H9 (cell line): Measurements from ENCODE around the gene SHROOM1. TPM values are rescaled to one million over a fixed set of nuclear protein-coding genes. Genes with fewer than 3 reads are reported as not detected.
A peak's percentile ranks its signal among the peaks of the same experiment; 100 is the strongest.

Source experiments
- DNase-seq: peaks from one replicate; pipeline ENCODE4 v3.0.0-alpha.2; 2017
- H2AFZ ChIP-seq: one replicate; pipeline ENCODE4 v1.6.1; 2013; ENCODE audit warnings: mild to moderate bottlenecking, low read length, control low read depth, moderate library complexity
- H2AK5ac ChIP-seq: 2 replicates; pipeline ENCODE4 v1.6.1; 2013; ENCODE audit warnings: low read length, control low read depth, mixed read lengths; ENCODE audit not compliant: insufficient read length
- H2BK120ac ChIP-seq: one replicate; pipeline ENCODE4 v1.6.1; 2013; ENCODE audit warnings: low read depth, mild to moderate bottlenecking, low read length, control low read depth, inconsistent platforms; ENCODE audit not compliant: poor library complexity, severe bottlenecking
- H2BK12ac ChIP-seq: 2 replicates; pipeline ENCODE4 v1.6.1; 2013; ENCODE audit warnings: low read length, control low read depth, mixed read lengths, low read depth; ENCODE audit not compliant: insufficient read length
- H2BK15ac ChIP-seq: 2 replicates; pipeline ENCODE4 v1.6.1; 2013; ENCODE audit warnings: low read depth, low read length, control low read depth
- H2BK20ac ChIP-seq: one replicate; pipeline ENCODE4 v1.6.1; 2013; ENCODE audit warnings: low read depth, mild to moderate bottlenecking, low read length, control low read depth, inconsistent platforms; ENCODE audit not compliant: poor library complexity, severe bottlenecking
- H2BK5ac ChIP-seq: 2 replicates; pipeline ENCODE4 v1.6.1; 2013; ENCODE audit warnings: low read length, control low read depth, mixed read lengths; ENCODE audit not compliant: insufficient read length
- H3K14ac ChIP-seq: 2 replicates; pipeline ENCODE4 v1.6.1; 2013; ENCODE audit warnings: low read length, control low read depth; ENCODE audit not compliant: insufficient read depth
- H3K18ac ChIP-seq: 2 replicates; pipeline ENCODE4 v1.6.1; 2013; ENCODE audit warnings: low read depth, mild to moderate bottlenecking, mixed read lengths, low read length, control low read depth; ENCODE audit not compliant: insufficient read length
- H3K23ac ChIP-seq: 2 replicates; pipeline ENCODE4 v1.6.1; 2013; ENCODE audit warnings: low read length, control low read depth, mixed read lengths, low read depth; ENCODE audit not compliant: insufficient read length
- H3K23me2 ChIP-seq: 2 replicates; pipeline ENCODE4 v1.6.1; 2013; ENCODE audit warnings: low read depth, mild to moderate bottlenecking, mixed read lengths, low read length, control low read depth; ENCODE audit not compliant: insufficient read length, poor library complexity, severe bottlenecking
- H3K27ac ChIP-seq: 2 replicates; pipeline ENCODE4 v1.5.1; 2013; ENCODE audit warnings: low read length, control low read depth, mixed read lengths, low read depth; ENCODE audit not compliant: insufficient read length
- H3K27me3 ChIP-seq: 2 replicates; pipeline ENCODE4 v1.6.1; 2013; ENCODE audit warnings: low read length, control low read depth, inconsistent platforms; ENCODE audit not compliant: insufficient read depth
- H3K4ac ChIP-seq: 2 replicates; pipeline ENCODE4 v1.6.1; 2013; ENCODE audit warnings: low read depth, mild to moderate bottlenecking, control low read depth, inconsistent platforms, low read length, moderate library complexity
- H3K4me1 ChIP-seq: 2 replicates; pipeline ENCODE4 v1.6.1; 2013; ENCODE audit warnings: low read length, control low read depth, inconsistent platforms; ENCODE audit not compliant: insufficient read depth
- H3K4me2 ChIP-seq: 2 replicates; pipeline ENCODE4 v1.6.1; 2013; ENCODE audit warnings: low read length, control low read depth, mixed read lengths; ENCODE audit not compliant: insufficient read length, insufficient read depth
- H3K56ac ChIP-seq: 2 replicates; pipeline ENCODE4 v1.6.1; 2013; ENCODE audit warnings: low read depth, mild to moderate bottlenecking, mixed read lengths, low read length, control low read depth; ENCODE audit not compliant: insufficient read length
- H3K79me1 ChIP-seq: 2 replicates; pipeline ENCODE4 v1.6.1; 2013; ENCODE audit warnings: low read depth, mild to moderate bottlenecking, moderate library complexity, low read length, control low read depth, inconsistent platforms; ENCODE audit not compliant: insufficient read depth, poor library complexity, severe bottlenecking
- H3K79me2 ChIP-seq: 2 replicates; pipeline ENCODE4 v1.6.1; 2013; ENCODE audit warnings: low read length, control low read depth, inconsistent platforms; ENCODE audit not compliant: insufficient read depth
- H3K9ac ChIP-seq: 2 replicates; pipeline ENCODE4 v1.6.1; 2013; ENCODE audit warnings: low read length, control low read depth, mixed read lengths; ENCODE audit not compliant: insufficient read length; ENCODE audit errors: extremely low read depth
- H3K9me3 ChIP-seq: one replicate; pipeline ENCODE4 v1.6.1; 2013; ENCODE audit warnings: low read depth, low read length, inconsistent platforms; ENCODE audit not compliant: control insufficient read depth
- H3T11ph ChIP-seq: one replicate; pipeline ENCODE4 v1.6.1; 2013; ENCODE audit warnings: mild to moderate bottlenecking, low read length, control low read depth, inconsistent platforms
- H4K20me1 ChIP-seq: one replicate; pipeline ENCODE4 v1.6.1; 2013; ENCODE audit not compliant: control insufficient read depth, insufficient read length, insufficient read depth
- H4K5ac ChIP-seq: 2 replicates; pipeline ENCODE4 v1.6.1; 2013; ENCODE audit warnings: low read depth, mild to moderate bottlenecking, mixed read lengths, low read length, control low read depth; ENCODE audit not compliant: insufficient read length
- H4K8ac ChIP-seq: replicated peaks from 2 replicates; pipeline ENCODE4 v1.6.1; 2013; ENCODE audit warnings: low read length, control low read depth, mixed read lengths, low read depth; ENCODE audit not compliant: insufficient read length
- H4K91ac ChIP-seq: 2 replicates; pipeline ENCODE4 v1.6.1; 2013; ENCODE audit warnings: low read depth, mild to moderate bottlenecking, moderate library complexity, mixed read lengths, low read length, control low read depth; ENCODE audit not compliant: insufficient read length
- H3K27ac Mint-ChIP-seq, 3 experiments: 2 replicates in 2 of 3; 3 replicates in 1 of 3; pipeline ENCODE4 v1.8.0; 2020 to 2021; ENCODE audit warnings: mixed read lengths in 3 of 3, mild to moderate bottlenecking in 1 of 3, moderate library complexity in 1 of 3
- H3K27me3 Mint-ChIP-seq: 2 replicates; pipeline ENCODE4 v1.8.0; 2021; ENCODE audit warnings: low read depth, mild to moderate bottlenecking, moderate library complexity, mixed read lengths
- H3K36me3 Mint-ChIP-seq, 3 experiments: 2 replicates in 2 of 3; 3 replicates in 1 of 3; pipeline ENCODE4 v1.8.0; 2020 to 2021; ENCODE audit warnings: low read depth in 3 of 3, mixed read lengths in 3 of 3; ENCODE audit not compliant: insufficient read depth in 1 of 3
- H3K4me1 Mint-ChIP-seq, 2 experiments: 2 replicates each; pipeline ENCODE4 v1.8.0; 2020; ENCODE audit warnings: mixed read lengths in 2 of 2
- H3K4me3 Mint-ChIP-seq, 2 experiments: 2 replicates in 1 of 2; 3 replicates in 1 of 2; pipeline ENCODE4 v1.8.0; 2020 to 2021; ENCODE audit warnings: mild to moderate bottlenecking in 2 of 2, mixed read lengths in 2 of 2, moderate library complexity in 1 of 2
- H3K9me3 Mint-ChIP-seq, 2 experiments: 2 replicates in 1 of 2; 3 replicates in 1 of 2; pipeline ENCODE4 v1.8.0; 2020; ENCODE audit warnings: mild to moderate bottlenecking in 2 of 2, mixed read lengths in 2 of 2, moderate library complexity in 1 of 2
- WGBS: extraction: QIAGEN DNeasy Blood & Tissue Kit; methylation state at CpG from one replicate; pipeline ENCODE4 v1.1.7; 2013; ENCODE audit warnings: missing lambda C conversion rate, low lambda C conversion rate, mixed read lengths; ENCODE audit not compliant: insufficient read length; ENCODE audit errors: extremely low coverage; 5-methylcytosine and 5-hydroxymethylcytosine counted together
- total RNA-seq: library from RNA; stranded (reverse); gene quantifications from 2 replicates; pipeline ENCODE4 v1.2.1, GENCODE V29; 2021
- TF ChIP-seq, protein P1 (sequence below): fragments of 200-600 bp; sonication (generic); conservative IDR thresholded peaks from 3 replicates; pipeline ENCODE4 v1.8.0; 2021; ENCODE audit warnings: antibody characterized with exemption, mild to moderate bottlenecking

Gene SHROOM1
- total RNA-seq, 1 experiment from 2014 or later, result 7.0 TPM

GRCh38 chr5:132775476-132775961, 54.9 kb downstream of the SHROOM1 start:
- Histone ChIP-seq H2BK20ac (no peak overlapping the region), H3T11ph (no peak overlapping the region), H3K9ac (no peak overlapping the region), H3K27me3 (peaks cover 16% of the 10 kb centered on the region; the same call in 1 of the 2 replicates), H4K5ac (no peak overlapping the region), H2BK12ac (no peak overlapping the region), H2AFZ (no peak overlapping the region), H2BK15ac (no peak overlapping the region), H3K4me1 (peaks cover 10% of the 10 kb centered on the region; the same call in 1 of the 2 replicates), H3K27ac (no peak overlapping the region), H3K23me2 (peaks cover 13% of the 10 kb centered on the region), H3K23ac (no peak overlapping the region), H3K4ac (no peak overlapping the region), H2AK5ac (no peak overlapping the region), H3K79me2 (peaks cover 2% of the 10 kb centered on the region; the same call in 1 of the 2 replicates), H3K4me2 (no peak overlapping the region), H3K56ac (no peak overlapping the region), H2BK120ac (no peak overlapping the region), H3K18ac (no peak overlapping the region), H3K14ac (no peak overlapping the region), H4K91ac (no peak overlapping the region), H4K8ac (no peak overlapping the region), H3K79me1 (peaks cover 2% of the 10 kb centered on the region), H4K20me1 (no peaks in the 10 kb centered on the region), H3K9me3 (no peaks in the 10 kb centered on the region), H2BK5ac (no peak overlapping the region)
- no peaks in the 10 kb centered on the region; a peak in 1 of 5 replicates for H3K9me3 Mint-ChIP-seq
- no peak for DNase-seq
- no CpG with 5 or more reads among the region's 7 CpGs for WGBS
- H3K27me3 Mint-ChIP-seq, result peaks cover 66% of the 10 kb centered on the region
- TF ChIP-seq, protein P1, sequence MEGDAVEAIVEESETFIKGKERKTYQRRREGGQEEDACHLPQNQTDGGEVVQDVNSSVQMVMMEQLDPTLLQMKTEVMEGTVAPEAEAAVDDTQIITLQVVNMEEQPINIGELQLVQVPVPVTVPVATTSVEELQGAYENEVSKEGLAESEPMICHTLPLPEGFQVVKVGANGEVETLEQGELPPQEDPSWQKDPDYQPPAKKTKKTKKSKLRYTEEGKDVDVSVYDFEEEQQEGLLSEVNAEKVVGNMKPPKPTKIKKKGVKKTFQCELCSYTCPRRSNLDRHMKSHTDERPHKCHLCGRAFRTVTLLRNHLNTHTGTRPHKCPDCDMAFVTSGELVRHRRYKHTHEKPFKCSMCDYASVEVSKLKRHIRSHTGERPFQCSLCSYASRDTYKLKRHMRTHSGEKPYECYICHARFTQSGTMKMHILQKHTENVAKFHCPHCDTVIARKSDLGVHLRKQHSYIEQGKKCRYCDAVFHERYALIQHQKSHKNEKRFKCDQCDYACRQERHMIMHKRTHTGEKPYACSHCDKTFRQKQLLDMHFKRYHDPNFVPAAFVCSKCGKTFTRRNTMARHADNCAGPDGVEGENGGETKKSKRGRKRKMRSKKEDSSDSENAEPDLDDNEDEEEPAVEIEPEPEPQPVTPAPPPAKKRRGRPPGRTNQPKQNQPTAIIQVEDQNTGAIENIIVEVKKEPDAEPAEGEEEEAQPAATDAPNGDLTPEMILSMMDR, result no peak
- H3K4me1 Mint-ChIP-seq, result peaks cover 33 to 38% of the 10 kb centered on the region in 2 experiments
- no peaks in the 10 kb centered on the region for H3K36me3 Mint-ChIP-seq
- no peak overlapping the region for H3K27ac Mint-ChIP-seq
- peak overlapping the region in 1 of 2 experiments; percentile 80; a peak in 3 of 5 replicates for H3K4me3 Mint-ChIP-seq
